GM19468 (cell line): ENCODE measurements around the gene C1S.
"Not testable (repeated sequence)": the region's sequence is repeated elsewhere in the genome, so short reads cannot be mapped to it uniquely, and the experiment has no call there.

ENCODE experiments used
- ATAC-seq: cut with Tn5 transposase; IDR thresholded peaks from one replicate; pipeline ENCODE4 v1.9.1; 2021; ENCODE audit warnings: mild to moderate bottlenecking, moderate library complexity, moderate number of reproducible peaks; ENCODE audit not compliant: unreplicated experiment; ENCODE audit errors: extremely low read depth

The C1S gene

GRCh38 chr12:7060353-7060954 is at the start of gene C1S:
TSS of gene C1S (plus strand) at chr12:7060718. CDS start at chr12:7061913, 1,195 bp downstream.
- ATAC-seq: no peak

- ATAC-seq: not testable (repeated sequence)
Observed at GRCh38 chr12:7011398-7011797, 49.1 kb upstream of the C1S start.

- ATAC-seq: no peak
Observed at GRCh38 chr12:7012024-7012607, 48.4 kb upstream of the C1S start.

- no peak for ATAC-seq
Observed at GRCh38 chr12:7013101-7013500, 47.4 kb upstream of the C1S start.

GRCh38 chr12:7015555-7016370 is 44.8 kb upstream of the C1S start:
- no peak for ATAC-seq

- ATAC-seq: no peak
Observed at GRCh38 chr12:7016958-7017571, 43.5 kb upstream of the C1S start.

GRCh38 chr12:7017870-7018349 is 42.6 kb upstream of the C1S start:
- ATAC-seq: no peak

- ATAC-seq: peak; percentile 85
Observed at GRCh38 chr12:7018350-7019042, 42.0 kb upstream of the C1S start, which contains the start of gene LPCAT3. TSS of gene LPCAT3 (minus strand) at chr12:7018476. CDS start at chr12:7018424, 52 bp downstream.

GRCh38 chr12:7019043-7019569 is 41.4 kb upstream of the C1S start:
- ATAC-seq: no peak

GRCh38 chr12:7021956-7022355 is 38.6 kb upstream of the C1S start:
- ATAC-seq: no peak

GRCh38 chr12:7023114-7023513 is 37.4 kb upstream of the C1S start:
- no peak for ATAC-seq

GRCh38 chr12:7026854-7027253 is 33.7 kb upstream of the C1S start:
- no peak for ATAC-seq

GRCh38 chr12:7031306-7031705 is 29.2 kb upstream of the C1S start:
- ATAC-seq: no peak

- no peak for ATAC-seq
Observed at GRCh38 chr12:7032990-7033389, 27.5 kb upstream of the C1S start.

GRCh38 chr12:7034464-7034863 is 26.1 kb upstream of the C1S start:
- ATAC-seq: no peak

GRCh38 chr12:7035463-7035862 is 25.1 kb upstream of the C1S start:
- no peak for ATAC-seq

- not testable (repeated sequence) for ATAC-seq
Observed at GRCh38 chr12:7037411-7037810, 23.1 kb upstream of the C1S start.

- ATAC-seq: no peak
Observed at GRCh38 chr12:7038591-7038990, 21.9 kb upstream of the C1S start.

GRCh38 chr12:7039403-7039802 is 21.1 kb upstream of the C1S start:
- no peak for ATAC-seq

- no peak for ATAC-seq
Observed at GRCh38 chr12:7042842-7043241, 17.7 kb upstream of the C1S start.
